HL-60 (cell line): Measurements from ENCODE around the gene CYP4V2.
"Not testable (repeated sequence)": the region's sequence is repeated elsewhere in the genome, so short reads cannot be mapped to it uniquely, and the experiment has no call there.

ENCODE experiments used
- DNase-seq, 2 experiments: peaks; one replicate each; pipeline ENCODE4 v3.0.0-alpha.2; 2010 to 2020; ENCODE audit warnings: low read depth in 1 of 2, low spot score in 1 of 2
- H3K27ac ChIP-seq: fragments of 250-450 bp; sonication (Bioruptor Pico); replicated peaks from 2 replicates; pipeline ENCODE4 v1.5.1; 2020; ENCODE audit warnings: mild to moderate bottlenecking, moderate library complexity
- H3K27me3 ChIP-seq: fragments of 250-450 bp; sonication (Bioruptor Pico); 2 replicates; pipeline ENCODE4 v1.5.1; 2021; ENCODE audit warnings: mild to moderate bottlenecking, moderate library complexity; ENCODE audit not compliant: insufficient read depth, poor library complexity, severe bottlenecking
- H3K4me3 ChIP-seq: replicated peaks from 2 replicates; pipeline ENCODE4 v1.5.1; 2011; ENCODE audit warnings: mild to moderate bottlenecking, control low read depth, low read length; ENCODE audit not compliant: insufficient read depth
- CTCF ChIP-seq: IDR thresholded peaks from one replicate; pipeline ENCODE4 v1.5.1; 2011; ENCODE audit warnings: low read length, control low read depth, inconsistent platforms; ENCODE audit not compliant: insufficient read depth
- GABPA ChIP-seq: IDR thresholded peaks from 2 replicates; pipeline ENCODE4 v1.6.1; 2012; ENCODE audit warnings: low read depth
- POLR2AphosphoS5 ChIP-seq: IDR thresholded peaks from 2 replicates; pipeline ENCODE4 v1.6.1; 2012; ENCODE audit warnings: low read depth
- REST ChIP-seq: IDR thresholded peaks from 2 replicates; pipeline ENCODE4 v1.6.1; 2012; ENCODE audit warnings: low read depth; ENCODE audit not compliant: insufficient replicate concordance
- SPI1 ChIP-seq: IDR thresholded peaks from 2 replicates; pipeline ENCODE4 v1.6.1; 2012; ENCODE audit warnings: low read depth, mild to moderate bottlenecking, borderline replicate concordance

The CYP4V2 gene

GRCh38 chr4:186240848-186241491 lies 49.6 kb downstream of the CYP4V2 start:
- TF ChIP-seq SPI1 (no peak), REST (no peak), GABPA (no peak), POLR2AphosphoS5 (no peak), CTCF (no peak)
- Histone ChIP-seq H3K27ac (no peak overlapping the region), H3K27me3 (no peaks in the 10 kb centered on the region), H3K4me3 (no peak overlapping the region)
- DNase-seq = no peak

GRCh38 chr4:186241616-186242015 lies 50.2 kb downstream of the CYP4V2 start:
- no peak for DNase-seq
- TF ChIP-seq CTCF (no peak), POLR2AphosphoS5 (no peak)
- Histone ChIP-seq H3K27ac (no peak overlapping the region), H3K27me3 (no peaks in the 10 kb centered on the region), H3K4me3 (no peak overlapping the region)

- H3K4me3 ChIP-seq, DNase-seq, H3K27me3 ChIP-seq, H3K27ac ChIP-seq: not testable (repeated sequence)
Observed at GRCh38 chr4:186242031-186242430, 50.7 kb downstream of the CYP4V2 start.

- Histone ChIP-seq H3K27ac (no peak overlapping the region), H3K27me3 (no peaks in the 10 kb centered on the region), H3K4me3 (no peak overlapping the region)
- TF ChIP-seq POLR2AphosphoS5 = no peak
- TF ChIP-seq SPI1 = no peak
- TF ChIP-seq CTCF = no peak
- TF ChIP-seq REST = no peak
- TF ChIP-seq GABPA = no peak
- no peak for DNase-seq
Observed at GRCh38 chr4:186243331-186243730, 52.0 kb downstream of the CYP4V2 start.
